Loucy (cell line): Measurements from ENCODE around the gene ADGRL4.

Experiments used
- H2AFZ ChIP-seq: fragments of 200-600 bp; sonication (generic); 2 replicates; pipeline ENCODE4 v1.6.0; 2016; ENCODE audit warnings: antibody characterized with exemption, mild to moderate bottlenecking, low read length, moderate library complexity
- H3F3A ChIP-seq: fragments of 200-600 bp; 2 replicates; pipeline ENCODE4 v1.6.0; 2016; ENCODE audit warnings: antibody characterized with exemption, low read depth, mild to moderate bottlenecking
- H3K27me3 ChIP-seq: fragments of 200-600 bp; sonication (generic); 2 replicates; pipeline ENCODE4 v1.6.1; 2014; ENCODE audit warnings: low read length, mild to moderate bottlenecking; ENCODE audit not compliant: insufficient read depth, poor library complexity, severe bottlenecking
- H3K36me3 ChIP-seq: fragments of 200-600 bp; sonication (generic); 2 replicates; pipeline ENCODE4 v1.6.1; 2016; ENCODE audit warnings: low read length; ENCODE audit not compliant: insufficient read depth
- H3K4me1 ChIP-seq: fragments of 200-600 bp; sonication (generic); 2 replicates; pipeline ENCODE4 v1.5.1; 2014; ENCODE audit warnings: low read length, mild to moderate bottlenecking; ENCODE audit not compliant: insufficient read depth, poor library complexity, severe bottlenecking
- H3K4me2 ChIP-seq: fragments of 200-600 bp; sonication (generic); 2 replicates; pipeline ENCODE4 v1.6.0; 2014; ENCODE audit warnings: antibody characterized with exemption, low read length, low read depth, mild to moderate bottlenecking; ENCODE audit not compliant: poor library complexity, severe bottlenecking
- H3K4me3 ChIP-seq: fragments of 200-600 bp; sonication (generic); 2 replicates; pipeline ENCODE4 v1.5.1; 2014; ENCODE audit warnings: low read length, mild to moderate bottlenecking, mixed read lengths; ENCODE audit not compliant: poor library complexity, severe bottlenecking
- H3K79me2 ChIP-seq: fragments of 200-600 bp; sonication (generic); 2 replicates; pipeline ENCODE4 v1.6.1; 2014; ENCODE audit warnings: low read length; ENCODE audit not compliant: insufficient read depth
- H3K9ac ChIP-seq: fragments of 200-600 bp; sonication (generic); 2 replicates; pipeline ENCODE4 v1.6.0; 2014; ENCODE audit warnings: mild to moderate bottlenecking, low read depth, low read length, moderate library complexity; ENCODE audit not compliant: poor library complexity, severe bottlenecking
- H3K9me2 ChIP-seq: fragments of 200-600 bp; sonication (generic); replicated peaks from 2 replicates; pipeline ENCODE4 v1.6.1; 2016; ENCODE audit warnings: low read depth, low read length, mixed read lengths
- H3K9me3 ChIP-seq: fragments of 200-600 bp; sonication (generic); 2 replicates; pipeline ENCODE4 v1.6.1; 2014; ENCODE audit warnings: mild to moderate bottlenecking, antibody characterized with exemption, low read length, low read depth; ENCODE audit not compliant: insufficient read depth
- H4K20me1 ChIP-seq: fragments of 200-600 bp; sonication (generic); 2 replicates; pipeline ENCODE4 v1.6.0; 2014; ENCODE audit warnings: antibody characterized with exemption, low read length, mild to moderate bottlenecking; ENCODE audit not compliant: insufficient read depth, poor library complexity, severe bottlenecking
- EZH2phosphoT487 ChIP-seq: fragments of 200-600 bp; IDR thresholded peaks from 2 replicates; pipeline ENCODE4 v1.6.1; 2018; ENCODE audit warnings: antibody characterized with exemption, mild to moderate bottlenecking, moderate library complexity, borderline replicate concordance
- TF ChIP-seq, protein P1 (sequence below): fragments of 200-600 bp; sonication (generic); conservative IDR thresholded peaks from 2 replicates; pipeline ENCODE4 v1.5.1; 2014; ENCODE audit warnings: mild to moderate bottlenecking, antibody characterized with exemption, low read length

Gene ADGRL4

GRCh38 chr1:78911956-78912880 lies 94.3 kb downstream of the ADGRL4 start:
- Histone ChIP-seq H3K79me2 (no peaks in the 10 kb centered on the region), H3K4me1 (no peaks in the 10 kb centered on the region), H3K4me2 (no peak overlapping the region), H3K4me3 (no peak overlapping the region), H3K36me3 (no peaks in the 10 kb centered on the region), H2AFZ (no peak overlapping the region), H3K9me3 (no peaks in the 10 kb centered on the region), H3F3A (no peaks in the 10 kb centered on the region), H3K27me3 (no peaks in the 10 kb centered on the region), H4K20me1 (no peaks in the 10 kb centered on the region), H3K9ac (no peak overlapping the region), H3K9me2 (no peaks in the 10 kb centered on the region)
- TF ChIP-seq, protein P1, sequence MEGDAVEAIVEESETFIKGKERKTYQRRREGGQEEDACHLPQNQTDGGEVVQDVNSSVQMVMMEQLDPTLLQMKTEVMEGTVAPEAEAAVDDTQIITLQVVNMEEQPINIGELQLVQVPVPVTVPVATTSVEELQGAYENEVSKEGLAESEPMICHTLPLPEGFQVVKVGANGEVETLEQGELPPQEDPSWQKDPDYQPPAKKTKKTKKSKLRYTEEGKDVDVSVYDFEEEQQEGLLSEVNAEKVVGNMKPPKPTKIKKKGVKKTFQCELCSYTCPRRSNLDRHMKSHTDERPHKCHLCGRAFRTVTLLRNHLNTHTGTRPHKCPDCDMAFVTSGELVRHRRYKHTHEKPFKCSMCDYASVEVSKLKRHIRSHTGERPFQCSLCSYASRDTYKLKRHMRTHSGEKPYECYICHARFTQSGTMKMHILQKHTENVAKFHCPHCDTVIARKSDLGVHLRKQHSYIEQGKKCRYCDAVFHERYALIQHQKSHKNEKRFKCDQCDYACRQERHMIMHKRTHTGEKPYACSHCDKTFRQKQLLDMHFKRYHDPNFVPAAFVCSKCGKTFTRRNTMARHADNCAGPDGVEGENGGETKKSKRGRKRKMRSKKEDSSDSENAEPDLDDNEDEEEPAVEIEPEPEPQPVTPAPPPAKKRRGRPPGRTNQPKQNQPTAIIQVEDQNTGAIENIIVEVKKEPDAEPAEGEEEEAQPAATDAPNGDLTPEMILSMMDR, result no peak
- TF ChIP-seq EZH2phosphoT487, result no peak

DNA sequence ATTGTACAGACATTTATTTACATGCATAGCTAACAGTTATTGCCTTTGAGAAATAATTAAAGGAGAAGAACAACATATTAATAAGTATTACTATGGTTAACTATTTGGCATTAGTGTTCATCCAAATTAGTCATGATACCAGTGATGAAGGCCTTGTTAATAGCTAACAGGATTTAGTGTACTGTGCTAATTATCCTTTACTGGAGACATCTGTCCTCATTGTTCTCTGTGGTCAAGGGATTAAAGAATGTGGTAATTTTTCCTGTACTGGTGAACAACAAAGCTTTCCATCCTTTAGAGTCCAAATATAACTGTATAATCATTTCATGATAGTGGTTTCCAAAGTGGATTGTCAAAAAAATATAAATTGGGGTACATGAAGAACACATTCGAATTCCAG lies 103.9 kb downstream of the ADGRL4 start:
- no peak overlapping the region for H3K4me2 ChIP-seq
- no peaks in the 10 kb centered on the region for H3K27me3 ChIP-seq
- no peak overlapping the region for H3K4me3 ChIP-seq
- no peak overlapping the region for H3K9ac ChIP-seq
- no peaks in the 10 kb centered on the region for H3K4me1 ChIP-seq
- H3K79me2 ChIP-seq, result no peaks in the 10 kb centered on the region
- H3F3A ChIP-seq, result no peaks in the 10 kb centered on the region
- H3K9me3 ChIP-seq, result no peaks in the 10 kb centered on the region
- no peaks in the 10 kb centered on the region for H3K9me2 ChIP-seq
- H4K20me1 ChIP-seq, result no peaks in the 10 kb centered on the region
- H2AFZ ChIP-seq, result no peak overlapping the region
- no peaks in the 10 kb centered on the region for H3K36me3 ChIP-seq
- TF ChIP-seq, protein P1, result no peak
- no peak for TF ChIP-seq EZH2phosphoT487

- Histone ChIP-seq H3K79me2 (no peaks in the 10 kb centered on the region), H3K4me1 (no peaks in the 10 kb centered on the region), H3K9me3 (no peaks in the 10 kb centered on the region), H3K4me2 (no peak overlapping the region), H4K20me1 (no peaks in the 10 kb centered on the region), H3K4me3 (no peak overlapping the region), H3K27me3 (no peaks in the 10 kb centered on the region), H3F3A (no peaks in the 10 kb centered on the region), H3K9ac (no peak overlapping the region), H2AFZ (no peak overlapping the region), H3K36me3 (no peaks in the 10 kb centered on the region), H3K9me2 (0 out of 2 replicates have a peak, but pooled peaks cover 3% of the 10 kb centered on the region)
- TF ChIP-seq EZH2phosphoT487, result no peak
Measured at GRCh38 chr1:78894811-78895210, 111.7 kb downstream of the ADGRL4 start.
